ENCODE measurements around the gene MXRA7. TPM values are rescaled to one million over a fixed set of nuclear protein-coding genes. Genes with fewer than 3 reads are reported as not detected.

The MXRA7 gene
- polyA plus RNA-seq, 1 of the 3 experiments (the other 2 are of a cell fraction), result 154 TPM

- Histone ChIP-seq H3K4me3 (ENCODE audit: low read depth in 2 of 2, low read length in 1 of 2) (0 out of 4 replicates have a peak overlapping the region, but pooled peaks of 1 of the 2 experiments have one; percentile 1), H3K9me3 (no peaks in the 10 kb centered on the region), H3K36me3 (replicated peaks in 1 of 2; ENCODE audit: control insufficient read depth in 1 of 2, insufficient read depth in 2 of 2, low read length in 1 of 2) (no peaks in the 10 kb centered on the region), H2AFZ (ENCODE audit: low read depth) (peak overlapping the region; percentile 7; the same call in 1 of the 2 replicates), H3K9ac (peak overlapping the region; percentile 51; the same call in 1 of the 2 replicates), H3F3A (replicated peaks; ENCODE audit: insufficient read depth) (peaks cover 17% of the 10 kb centered on the region), H3K27me3 (ENCODE audit: insufficient read depth) (no peaks in the 10 kb centered on the region), H3K27ac (ENCODE audit: low read depth in 2 of 2, low read length in 1 of 2) (peak overlapping the region; percentile 39 to 94; a peak in 3 of 4 replicates), H3K4me1 (ENCODE audit: control insufficient read depth in 1 of 2, insufficient read depth in 2 of 2, low read depth in 1 of 2, low read length in 1 of 2) (peaks cover 12 to 14% of the 10 kb centered on the region in 2 experiments), H3K79me2 (ENCODE audit: insufficient read depth) (no peaks in the 10 kb centered on the region), H4K20me1 (ENCODE audit: insufficient read depth) (no peaks in the 10 kb centered on the region), H3K9me2 (no peaks in the 10 kb centered on the region), H3K4me2 (peak overlapping the region; percentile 75)
- DNase-seq, result no peak
- ChIA-PET CTCF (interaction anchor here (0.7 to 5.5 kb wide), 8 partner anchors 9 to 190 kb away, joined by 3 to 55 read pairs (median 4); partner anchors contain the start of gene ST6GALNAC1), POLR2A (interaction anchor here (1.8 kb wide), 1 partner anchor 90 kb away, joined by 6 read pairs; no protein-coding TSS in a partner anchor)
- WGBS (ENCODE audit: low lambda C conversion rate), result 42% methylated on average over 5 of the region's 5 CpGs
- no peak for TF ChIP-seq RCOR1 (IDR thresholded peaks at IDR 0.05; ENCODE audit: low read length)
- TF ChIP-seq EZH2phosphoT487 (IDR thresholded peaks at IDR 0.05; ENCODE audit: borderline replicate concordance, low read depth), result no peak
- TF ChIP-seq FOXM1 (IDR thresholded peaks at IDR 0.05; ENCODE audit: low read depth), result no peak
- no peak for TF ChIP-seq GATA2 (CRISPR knock-in tag; IDR thresholded peaks at IDR 0.05)
- TF ChIP-seq SIN3A (IDR thresholded peaks at IDR 0.05; ENCODE audit: borderline replicate concordance, low read depth, low read length), result no peak
- TF ChIP-seq GABPA (IDR thresholded peaks at IDR 0.05; ENCODE audit: low read depth), result no peak
- no peak for TF ChIP-seq YY1 (IDR thresholded peaks at IDR 0.05; ENCODE audit: low read depth)
- no peak for TF ChIP-seq IRF3 (IDR thresholded peaks at IDR 0.05; ENCODE audit: low read depth, low read length)
- no peak for TF ChIP-seq ZBTB33 (IDR thresholded peaks at IDR 0.05; ENCODE audit: borderline replicate concordance, low read depth)
- TF ChIP-seq TAF1 (IDR thresholded peaks at IDR 0.05; ENCODE audit: borderline replicate concordance, low read depth, low read length), result no peak
- TF ChIP-seq PBX3 (IDR thresholded peaks at IDR 0.05), result peak; percentile 75
- 0 out of 2 replicates have a peak, but pooled peaks have one; percentile 17 for TF ChIP-seq NFIC (IDR thresholded peaks at IDR 0.05; ENCODE audit: borderline replicate concordance)
- no peak for TF ChIP-seq RAD21 (IDR thresholded peaks at IDR 0.05; ENCODE audit: low read length)
- TF ChIP-seq MAX (IDR thresholded peaks at IDR 0.05; ENCODE audit: low read depth), result 0 out of 2 replicates have a peak, but pooled peaks have one; percentile 20
- no peak; the same call in 1 of the 2 replicates for TF ChIP-seq JUND (IDR thresholded peaks at IDR 0.05)
- no peak for TF ChIP-seq ELF1 (IDR thresholded peaks at IDR 0.05)
- no peak for TF ChIP-seq RFX5 (IDR thresholded peaks at IDR 0.05; ENCODE audit: low read length)
- TF ChIP-seq USF2 (IDR thresholded peaks at IDR 0.05; ENCODE audit: borderline replicate concordance, low read depth, low read length), result no peak
- TF ChIP-seq FOSL2 (IDR thresholded peaks at IDR 0.05; ENCODE audit: borderline replicate concordance, low read depth), result peak; percentile 75; the same call in 1 of the 2 replicates
- no peak for TF ChIP-seq USF1 (IDR thresholded peaks at IDR 0.05; ENCODE audit: borderline replicate concordance, low read depth)
- no peak for TF ChIP-seq MEF2A (IDR thresholded peaks at IDR 0.05; ENCODE audit: borderline replicate concordance, low read depth)
- no peak for TF ChIP-seq FOXJ3 (CRISPR knock-in tag; IDR thresholded peaks at IDR 0.05)
- peak; percentile 27; the same call in 1 of the 2 replicates for TF ChIP-seq POLR2AphosphoS5 (IDR thresholded peaks at IDR 0.05; ENCODE audit: low read depth, low read length)
- no peak for TF ChIP-seq CHD2 (IDR thresholded peaks at IDR 0.05; ENCODE audit: low read length, partially characterized antibody)
- TF ChIP-seq CTCF (IDR thresholded peaks at IDR 0.05), result no peak
- no peak for TF ChIP-seq NRF1 (IDR thresholded peaks at IDR 0.05; ENCODE audit: low read depth, low read length)
- TF ChIP-seq EP300 (IDR thresholded peaks at IDR 0.05; ENCODE audit: borderline replicate concordance in 1 of 2, low read depth in 1 of 2, low read length in 1 of 2), result no peak; a peak in 2 of 4 replicates
These were observed 75.7 kb downstream of the MXRA7 start for GRCh38 chr17:76635039-76635438.

Measured in SK-N-SH (cell line).